Common myeloid progenitor, CD34-positive (primary cell): ENCODE measurements around the gene PVR.

Experiments
- CTCF ChIA-PET: fragments of 350-600 bp; sonication (Branson Sonifier 250); formaldehyde crosslinking; loops from one replicate; lab custom pipeline; 2021; ENCODE audit warnings: antibody characterized with exemption; lab: Charles Lee
- POLR2A ChIA-PET: fragments of 350-600 bp; sonication (Branson Sonifier 250); formaldehyde crosslinking; loops from one replicate; lab custom pipeline; 2021; ENCODE audit warnings: antibody characterized with exemption; lab: Charles Lee
- DNase-seq, 3 donors: peaks; one replicate each; pipeline versions ENCODE4 v3.0.0 to v3.0.0-alpha.2; 2013
- H3K27ac ChIP-seq, 2 experiments: 1 replicate in 1 of 2; 2 replicates in 1 of 2; pipeline ENCODE4 v1.7.0; 2013; ENCODE audit warnings: inconsistent platforms in 2 of 2, low read length in 2 of 2, mild to moderate bottlenecking in 2 of 2, low read depth in 1 of 2, moderate library complexity in 1 of 2; ENCODE audit not compliant: severe bottlenecking in 2 of 2, insufficient read depth in 1 of 2, poor library complexity in 1 of 2
- H3K27me3 ChIP-seq, 5 experiments: replicated peaks in 2 of 5; 1 replicate in 3 of 5; 2 replicates in 2 of 5; pipeline versions ENCODE4 v1.6.1 to v1.7.0; 2013; ENCODE audit warnings: low read length in 4 of 5, mild to moderate bottlenecking in 2 of 5, moderate library complexity in 2 of 5, inconsistent platforms in 1 of 5; ENCODE audit not compliant: insufficient read depth in 5 of 5, control insufficient read depth in 4 of 5
- H3K36me3 ChIP-seq, 4 experiments: 1 replicate in 2 of 4; 2 replicates in 2 of 4; pipeline versions ENCODE4 v1.6.1 to v1.7.0; 2013; ENCODE audit warnings: low read length in 3 of 4, control low read depth in 1 of 4, mild to moderate bottlenecking in 1 of 4; ENCODE audit not compliant: control insufficient read depth in 4 of 4, insufficient read depth in 4 of 4
- H3K4me1 ChIP-seq, 4 experiments: 1 replicate in 3 of 4; 2 replicates in 1 of 4; pipeline versions ENCODE4 v1.6.1 to v1.7.1; 2013; ENCODE audit warnings: low read length in 3 of 4, mild to moderate bottlenecking in 3 of 4, control low read depth in 1 of 4, inconsistent platforms in 1 of 4, moderate library complexity in 1 of 4; ENCODE audit not compliant: control insufficient read depth in 4 of 4, insufficient read depth in 4 of 4; ENCODE audit errors: control extremely low read depth in 1 of 4
- H3K4me3 ChIP-seq, 7 experiments: 1 replicate in 4 of 7; 2 replicates in 3 of 7; pipeline versions ENCODE4 v1.5.1 to v1.7.0; 2013; ENCODE audit warnings: mild to moderate bottlenecking in 7 of 7, low read length in 6 of 7, moderate library complexity in 6 of 7, inconsistent platforms in 2 of 7, low read depth in 2 of 7, control low read depth in 1 of 7; ENCODE audit not compliant: insufficient read depth in 4 of 7, control insufficient read depth in 1 of 7; ENCODE audit errors: extremely low read depth in 1 of 7
- H3K9me3 ChIP-seq, 5 experiments: 1 replicate in 4 of 5; 2 replicates in 1 of 5; pipeline versions ENCODE4 v1.6.1 to v1.7.1; 2013; ENCODE audit warnings: low read length in 4 of 5, mild to moderate bottlenecking in 2 of 5, inconsistent platforms in 1 of 5, low read depth in 1 of 5, moderate library complexity in 1 of 5; ENCODE audit not compliant: control insufficient read depth in 4 of 5, insufficient read depth in 2 of 5; ENCODE audit errors: control extremely low read depth in 1 of 5
- WGBS: methylation state at CpG from one replicate; pipeline ENCODE4 v1.1.5; 2013; ENCODE audit not compliant: insufficient coverage; 5-methylcytosine and 5-hydroxymethylcytosine counted together

The PVR gene

GRCh38 chr19:44701228-44701627, 57.5 kb downstream of the PVR start:
- CTCF ChIA-PET = interaction anchor here (1.2 to 1.5 kb wide), 2 partner anchors 9 to 17 kb away, joined by 3 read pairs; no protein-coding TSS in a partner anchor
- no peak for DNase-seq
- no peaks in the 10 kb centered on the region for H3K9me3 ChIP-seq
- 100% methylated on average over 8 of the region's 15 CpGs for WGBS
- POLR2A ChIA-PET = no interaction called here
- H3K36me3 ChIP-seq = no peaks in the 10 kb centered on the region
- no peaks in the 10 kb centered on the region for H3K27me3 ChIP-seq
- no peak overlapping the region for H3K27ac ChIP-seq
- no peak overlapping the region for H3K4me3 ChIP-seq
- peaks cover 0 to 24% (median 17%) of the 10 kb centered on the region in 4 experiments for H3K4me1 ChIP-seq

- no peaks in the 10 kb centered on the region for H3K36me3 ChIP-seq
- H3K4me3 ChIP-seq = no peak overlapping the region
- no peak overlapping the region for H3K27ac ChIP-seq
- ChIA-PET CTCF (interaction anchor here (0.9 to 1.5 kb wide), 4 partner anchors 8 to 21 kb away, joined by 3 to 5 read pairs (median 4); no protein-coding TSS in a partner anchor), POLR2A (no interaction called here)
- peaks cover 0 to 10% (median 6%) of the 10 kb centered on the region in 4 experiments for H3K4me1 ChIP-seq
- H3K27me3 ChIP-seq = no peaks in the 10 kb centered on the region
- 97% methylated on average over 13 of the region's 17 CpGs for WGBS
- H3K9me3 ChIP-seq = no peaks in the 10 kb centered on the region
- no peak for DNase-seq
These were observed 59.0 kb downstream of the PVR start for GRCh38 chr19:44702551-44703176.

GRCh38 chr19:44703336-44704078, 59.8 kb downstream of the PVR start:
- DNase-seq = no peak
- Histone ChIP-seq H3K4me3 (no peak overlapping the region), H3K9me3 (no peaks in the 10 kb centered on the region), H3K27ac (no peak overlapping the region), H3K27me3 (no peaks in the 10 kb centered on the region), H3K4me1 (peaks cover 0 to 1% (median 0%) of the 10 kb centered on the region in 4 experiments), H3K36me3 (no peaks in the 10 kb centered on the region)
- POLR2A ChIA-PET = no interaction called here
- WGBS = 97% methylated on average over 26 of the region's 28 CpGs
- CTCF ChIA-PET = interaction anchor here (0.9 kb wide), 2 partner anchors 19 to 21 kb away, joined by 4 to 5 read pairs; no protein-coding TSS in a partner anchor

GRCh38 chr19:44704982-44705381, 61.3 kb downstream of the PVR start:
- 83% methylated on average over 1 of the region's 1 CpG for whole genome bisulfite sequencing
- no peak overlapping the region for H3K27ac ChIP-seq
- H3K27me3 ChIP-seq = no peaks in the 10 kb centered on the region
- no peak for DNase-seq
- POLR2A ChIA-PET = interaction anchor here (0.6 kb wide), 1 partner anchor 10 kb away, joined by 4 read pairs; no protein-coding TSS in a partner anchor
- no peaks in the 10 kb centered on the region for H3K36me3 ChIP-seq
- CTCF ChIA-PET = no interaction called here
- H3K9me3 ChIP-seq = no peaks in the 10 kb centered on the region
- H3K4me1 ChIP-seq = peaks cover 0 to 3% (median 1%) of the 10 kb centered on the region in 4 experiments
- no peak overlapping the region for H3K4me3 ChIP-seq

- Histone ChIP-seq H3K9me3 (no peaks in the 10 kb centered on the region), H3K4me1 (peaks cover 0 to 9% (median 7%) of the 10 kb centered on the region in 4 experiments), H3K27ac (no peak overlapping the region), H3K36me3 (no peaks in the 10 kb centered on the region), H3K27me3 (no peaks in the 10 kb centered on the region), H3K4me3 (no peak overlapping the region)
- POLR2A ChIA-PET = interaction anchor here (0.6 kb wide), 1 partner anchor 9 kb away, joined by 4 read pairs; no protein-coding TSS in a partner anchor
- WGBS = 100% methylated on average over 9 of the region's 12 CpGs
- no peak for DNase-seq
- CTCF ChIA-PET = interaction anchor here (1.1 to 1.4 kb wide), 3 partner anchors 10 to 16 kb away, joined by 3 to 5 read pairs (median 3); no protein-coding TSS in a partner anchor
These were observed 61.8 kb downstream of the PVR start for GRCh38 chr19:44705502-44706010.

GRCh38 chr19:44706506-44707236, 63.0 kb downstream of the PVR start:
- Histone ChIP-seq H3K36me3 (no peaks in the 10 kb centered on the region), H3K27me3 (no peaks in the 10 kb centered on the region), H3K4me3 (no peak overlapping the region), H3K9me3 (no peaks in the 10 kb centered on the region), H3K27ac (no peak overlapping the region), H3K4me1 (peaks cover 0 to 12% (median 10%) of the 10 kb centered on the region in 4 experiments)
- CTCF ChIA-PET = interaction anchor here (1.1 to 1.4 kb wide), 3 partner anchors 9 to 17 kb away, joined by 3 to 5 read pairs (median 3); no protein-coding TSS in a partner anchor
- 93% methylated on average over 5 of the region's 6 CpGs for WGBS
- POLR2A ChIA-PET = no interaction called here
- no peak for DNase-seq
